Esophagus muscularis mucosa (tissue), 4 donors: Measurements from ENCODE around the gene CPSF3. TPM values are rescaled to one million over a fixed set of nuclear protein-coding genes. Genes with fewer than 3 reads are reported as not detected.

Experiments
- DNase-seq: peaks from one replicate; pipeline ENCODE4 v3.0.0-alpha.2; 2017; ENCODE audit errors: extremely low spot score
- H3K27ac ChIP-seq, 4 donors: fragments of 200-600 bp; sonication (generic); replicated peaks in 1 of 4; 1 replicate in 3 of 4; 2 replicates in 1 of 4; pipeline ENCODE4 v1.5.1; 2016 to 2019; ENCODE audit warnings: mild to moderate bottlenecking in 1 of 4
- H3K27me3 ChIP-seq, 4 donors: fragments of 200-600 bp; sonication (generic); one replicate each; pipeline versions ENCODE4 v1.5.1 to v1.6.0; 2016 to 2019
- H3K36me3 ChIP-seq, 4 donors: fragments of 200-600 bp; sonication (generic); one replicate each; pipeline ENCODE4 v1.5.1; 2016 to 2019
- H3K4me1 ChIP-seq, 4 donors: fragments of 200-600 bp; sonication (generic); one replicate each; pipeline ENCODE4 v1.5.1; 2016 to 2019
- H3K4me3 ChIP-seq, 4 donors: fragments of 200-600 bp; sonication (generic); 1 replicate in 2 of 4; 2 replicates in 2 of 4; pipeline ENCODE4 v1.5.1; 2016 to 2019; ENCODE audit warnings: mild to moderate bottlenecking in 4 of 4, moderate library complexity in 1 of 4
- H3K9me3 ChIP-seq, 4 donors: fragments of 200-600 bp; sonication (generic); 1 replicate in 3 of 4; 2 replicates in 1 of 4; pipeline ENCODE4 v1.5.1; 2016 to 2019
- EP300 ChIP-seq: sonication (generic); formaldehyde crosslinking; IDR thresholded peaks from one replicate; pipeline ENCODE4 v1.6.1; 2017; ENCODE audit warnings: antibody characterized with exemption
- POLR2A ChIP-seq: fragments of 450-650 bp; IDR thresholded peaks from one replicate; pipeline ENCODE4 v1.6.1; 2017; ENCODE audit warnings: antibody characterized with exemption, moderate library complexity, mild to moderate bottlenecking, low read depth
- POLR2AphosphoS5 ChIP-seq, 2 donors: sonication (generic); formaldehyde crosslinking; IDR thresholded peaks; one replicate each; pipeline ENCODE4 v1.6.1; 2017; ENCODE audit warnings: antibody characterized with exemption in 2 of 2
- WGBS: methylation state at CpG from one replicate; pipeline ENCODE4 v1.1.5; 2018; 5-methylcytosine and 5-hydroxymethylcytosine counted together
- intact Hi-C: fragments of 100-400 bp; cut with DNase I; formaldehyde crosslinking; loops from one replicate; pipeline ENCODE4 v1.15.1; 2023
- total RNA-seq, 4 donors: library from RNA; depleted of rRNA; stranded (reverse); fragments of >200 nt; gene quantifications; one replicate each; pipeline versions ENCODE4 v1.1.0 to v1.2.1, GENCODE V29; 2016
- TF ChIP-seq, protein P1 (sequence below), 3 experiments: fragments of 200-600 bp in 2 of 3; fragments of 450-650 bp in 1 of 3; sonication (generic) in 2 of 3; IDR thresholded peaks; one replicate each; pipeline ENCODE4 v1.5.1; 2017 to 2019; ENCODE audit warnings: antibody characterized with exemption in 3 of 3, mild to moderate bottlenecking in 2 of 3, moderate library complexity in 1 of 3

CPSF3 gene
- total RNA-seq, 4 donors from 2014 or later = 18.3 to 22.8 (median 20.7) TPM

DNA sequence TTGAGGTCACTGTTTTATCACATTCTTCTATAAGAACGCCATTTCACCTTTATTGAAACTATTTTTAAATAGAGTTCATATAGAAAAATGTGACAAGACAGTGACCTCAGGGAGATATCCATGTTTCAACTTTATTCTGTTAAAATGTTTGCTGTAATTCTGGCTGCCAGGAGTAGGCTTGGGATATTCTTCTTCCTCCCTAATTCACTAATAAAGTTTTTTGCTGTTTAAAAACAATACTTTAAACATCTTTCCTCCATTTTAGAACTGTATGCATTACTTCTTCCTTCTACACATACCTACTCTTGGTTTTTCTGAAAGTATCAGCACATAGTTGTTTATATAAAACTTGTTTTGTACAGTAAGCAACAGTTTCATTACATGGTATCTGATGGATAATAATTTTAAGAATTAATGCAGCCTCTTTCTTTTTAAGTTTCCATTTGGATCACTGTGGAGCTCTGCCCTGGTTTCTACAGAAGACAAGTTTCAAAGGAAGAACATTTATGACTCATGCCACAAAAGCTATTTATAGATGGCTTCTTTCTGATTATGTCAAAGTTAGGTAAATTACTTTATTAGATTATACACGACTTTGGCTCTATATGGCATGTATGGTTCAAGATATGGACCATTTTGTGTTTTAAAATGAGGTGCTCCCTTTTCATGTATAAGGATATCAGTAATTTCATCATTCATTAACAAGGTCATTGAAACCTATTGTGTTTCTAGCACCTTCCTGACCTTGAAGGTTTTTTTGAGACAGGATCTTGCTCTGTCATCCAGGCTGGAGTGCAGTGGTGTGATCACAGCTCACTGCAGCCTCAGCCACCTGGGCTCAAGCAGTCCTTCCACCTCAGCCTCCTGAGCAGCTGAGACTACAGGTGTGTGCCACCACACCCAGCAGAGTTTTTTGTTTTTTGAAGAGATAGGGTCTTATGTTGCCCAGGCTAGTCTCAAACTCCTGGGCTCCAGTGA lies 7.2 kb downstream of the CPSF3 start:
- Histone ChIP-seq H3K36me3 (peaks cover 40 to 71% (median 59%) of the 10 kb centered on the region in 4 donors), H3K27ac (no peak overlapping the region), H3K4me1 (peaks cover 0 to 1% (median 0%) of the 10 kb centered on the region in 4 donors), H3K27me3 (no peaks in the 10 kb centered on the region), H3K4me3 (no peak overlapping the region), H3K9me3 (no peaks in the 10 kb centered on the region)
- intact Hi-C loops = no loop called here
- 55% methylated on average over 2 of the region's 2 CpGs for WGBS
- TF ChIP-seq EP300 (no peak), POLR2A (no peak), POLR2AphosphoS5 (IDR thresholded peaks at IDR 0.05) (no peak)
- TF ChIP-seq, protein P1, sequence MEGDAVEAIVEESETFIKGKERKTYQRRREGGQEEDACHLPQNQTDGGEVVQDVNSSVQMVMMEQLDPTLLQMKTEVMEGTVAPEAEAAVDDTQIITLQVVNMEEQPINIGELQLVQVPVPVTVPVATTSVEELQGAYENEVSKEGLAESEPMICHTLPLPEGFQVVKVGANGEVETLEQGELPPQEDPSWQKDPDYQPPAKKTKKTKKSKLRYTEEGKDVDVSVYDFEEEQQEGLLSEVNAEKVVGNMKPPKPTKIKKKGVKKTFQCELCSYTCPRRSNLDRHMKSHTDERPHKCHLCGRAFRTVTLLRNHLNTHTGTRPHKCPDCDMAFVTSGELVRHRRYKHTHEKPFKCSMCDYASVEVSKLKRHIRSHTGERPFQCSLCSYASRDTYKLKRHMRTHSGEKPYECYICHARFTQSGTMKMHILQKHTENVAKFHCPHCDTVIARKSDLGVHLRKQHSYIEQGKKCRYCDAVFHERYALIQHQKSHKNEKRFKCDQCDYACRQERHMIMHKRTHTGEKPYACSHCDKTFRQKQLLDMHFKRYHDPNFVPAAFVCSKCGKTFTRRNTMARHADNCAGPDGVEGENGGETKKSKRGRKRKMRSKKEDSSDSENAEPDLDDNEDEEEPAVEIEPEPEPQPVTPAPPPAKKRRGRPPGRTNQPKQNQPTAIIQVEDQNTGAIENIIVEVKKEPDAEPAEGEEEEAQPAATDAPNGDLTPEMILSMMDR (IDR thresholded peaks at IDR 0.05) = no peak
- DNase-seq = no peak

DNA sequence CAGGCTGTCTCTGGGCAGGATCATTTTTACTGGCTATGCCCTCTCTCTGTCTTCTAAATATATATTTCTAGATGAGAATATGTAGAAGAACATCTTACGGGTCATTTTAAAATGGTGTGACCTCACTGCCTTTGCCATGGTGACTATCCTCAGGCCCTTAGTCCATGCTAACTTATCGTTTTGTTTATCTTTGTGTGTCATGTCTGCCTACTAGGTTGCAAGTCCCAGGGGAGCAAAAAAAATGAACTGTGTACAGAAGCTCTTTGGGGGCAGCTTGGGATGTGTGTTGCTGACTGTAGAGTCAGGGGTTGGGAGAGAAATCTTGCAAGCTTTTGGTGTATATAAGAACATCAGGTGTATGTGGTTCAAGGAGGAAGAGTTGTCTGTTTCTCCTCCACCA lies 11.0 kb downstream of the CPSF3 start:
- no peak overlapping the region for H3K27ac ChIP-seq
- 73% methylated on average over 2 of the region's 2 CpGs for WGBS
- H3K36me3 ChIP-seq = peaks cover 38 to 99% (median 91%) of the 10 kb centered on the region in 4 donors
- intact Hi-C loops = no loop called here
- no peak for DNase-seq
- H3K4me1 ChIP-seq = no peaks in the 10 kb centered on the region
- no peaks in the 10 kb centered on the region for H3K27me3 ChIP-seq
- H3K4me3 ChIP-seq = no peak overlapping the region
- no peak for TF ChIP-seq EP300
- no peak for TF ChIP-seq POLR2AphosphoS5 (IDR thresholded peaks at IDR 0.05)
- TF ChIP-seq, protein P1 (IDR thresholded peaks at IDR 0.05) = no peak
- TF ChIP-seq POLR2A = no peak
- H3K9me3 ChIP-seq = no peaks in the 10 kb centered on the region

DNA sequence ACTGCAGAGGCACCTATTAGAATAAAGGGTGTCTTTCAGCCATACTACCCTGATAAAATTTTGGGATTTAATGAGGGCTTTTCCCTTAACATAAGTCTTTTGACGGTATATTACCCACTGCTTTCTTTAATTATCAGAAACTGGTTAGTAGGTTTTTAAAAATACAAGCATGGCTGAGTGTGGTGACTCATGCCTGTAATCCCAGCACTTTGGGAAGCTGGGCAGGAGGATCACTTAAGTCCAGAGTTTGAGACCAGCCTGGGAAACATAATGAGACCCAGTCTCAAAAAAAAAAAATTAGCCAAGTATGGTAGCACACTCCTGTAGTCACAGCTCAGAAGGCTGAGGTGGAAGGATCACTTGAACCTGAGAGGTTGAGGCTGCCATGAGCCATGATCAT lies 16.1 kb downstream of the CPSF3 start:
- H3K4me1 ChIP-seq = no peaks in the 10 kb centered on the region
- DNase-seq = no peak
- TF ChIP-seq POLR2A (no peak), EP300 (no peak), POLR2AphosphoS5 (IDR thresholded peaks at IDR 0.05) (no peak)
- TF ChIP-seq, protein P1 (IDR thresholded peaks at IDR 0.05) = no peak
- no peak overlapping the region for H3K4me3 ChIP-seq
- intact Hi-C loops = no loop called here
- no peak overlapping the region for H3K27ac ChIP-seq
- no peaks in the 10 kb centered on the region for H3K9me3 ChIP-seq
- peaks cover 38 to 96% (median 88%) of the 10 kb centered on the region in 4 donors for H3K36me3 ChIP-seq
- 93% methylated on average over 1 of the region's 1 CpG for WGBS
- no peaks in the 10 kb centered on the region for H3K27me3 ChIP-seq

DNA sequence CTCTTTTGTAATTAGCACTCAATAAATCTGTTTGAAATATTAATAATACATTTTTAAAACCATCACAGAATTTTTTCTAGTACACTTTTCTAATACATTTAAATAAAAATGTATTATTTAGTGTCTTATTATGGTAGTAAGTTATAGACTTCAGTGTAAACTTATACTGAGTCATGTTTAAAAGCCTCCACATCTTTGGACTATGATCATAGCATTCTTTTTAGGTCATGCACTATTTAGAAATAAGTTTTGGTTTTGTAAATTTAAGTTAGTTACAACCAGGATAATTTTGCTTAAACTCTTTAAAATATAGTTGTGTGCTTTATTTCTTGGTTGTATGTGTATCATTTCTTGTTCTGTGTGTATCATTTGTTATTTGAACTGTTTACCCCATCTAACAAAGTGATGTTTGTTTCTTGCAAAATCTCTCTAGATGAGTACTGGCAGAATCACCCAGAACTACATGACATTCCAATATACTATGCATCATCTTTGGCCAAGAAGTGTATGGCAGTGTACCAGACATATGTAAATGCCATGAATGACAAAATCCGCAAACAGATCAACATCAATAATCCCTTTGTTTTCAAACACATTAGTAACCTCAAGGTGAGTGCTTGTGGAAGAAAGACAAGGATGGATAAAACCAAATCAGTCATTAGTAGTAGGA lies 16.7 kb downstream of the CPSF3 start:
- intact Hi-C loops = no loop called here
- no peak overlapping the region for H3K4me3 ChIP-seq
- peaks cover 38 to 96% (median 90%) of the 10 kb centered on the region in 4 donors for H3K36me3 ChIP-seq
- no peaks in the 10 kb centered on the region for H3K27me3 ChIP-seq
- H3K4me1 ChIP-seq = no peaks in the 10 kb centered on the region
- no peaks in the 10 kb centered on the region for H3K9me3 ChIP-seq
- no peak overlapping the region for H3K27ac ChIP-seq
- 82% methylated on average over 1 of the region's 1 CpG for WGBS
- TF ChIP-seq EP300 (no peak), POLR2AphosphoS5 (IDR thresholded peaks at IDR 0.05) (no peak)
- no peak for DNase-seq

DNA sequence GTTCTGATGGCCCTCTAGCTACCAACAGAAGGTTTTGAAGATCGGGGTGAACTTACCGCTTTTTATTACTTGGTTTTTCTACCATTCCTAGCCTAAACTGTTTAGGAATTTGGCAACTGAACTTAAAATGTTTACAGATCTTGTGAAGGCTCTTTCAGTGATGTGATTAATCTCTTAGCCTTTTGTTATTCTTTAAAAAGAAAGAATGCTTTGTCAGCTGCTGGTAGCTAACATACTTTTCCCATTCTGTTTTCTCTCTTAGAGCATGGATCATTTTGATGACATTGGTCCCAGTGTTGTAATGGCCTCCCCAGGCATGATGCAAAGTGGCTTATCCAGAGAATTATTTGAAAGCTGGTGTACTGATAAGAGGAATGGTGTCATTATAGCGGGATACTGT lies 18.1 kb downstream of the CPSF3 start:
- Histone ChIP-seq H3K4me1 (no peaks in the 10 kb centered on the region), H3K27ac (no peak overlapping the region), H3K4me3 (no peak overlapping the region), H3K27me3 (no peaks in the 10 kb centered on the region), H3K9me3 (no peaks in the 10 kb centered on the region), H3K36me3 (peaks cover 45 to 94% (median 90%) of the 10 kb centered on the region in 4 donors)
- intact Hi-C loops = no loop called here
- WGBS = 72% methylated on average over 3 of the region's 3 CpGs
- DNase-seq = no peak
- TF ChIP-seq, protein P1 (IDR thresholded peaks at IDR 0.05) = no peak
- TF ChIP-seq POLR2AphosphoS5 (IDR thresholded peaks at IDR 0.05) (no peak), POLR2A (no peak), EP300 (no peak)
